KBM-7 (cell line): Measurements from ENCODE around the gene UCK2.

Experiments used
- DNase-seq: peaks from one replicate; pipeline ENCODE4 v3.0.0-alpha.2; 2015
- in situ Hi-C: fragments of 300-500 bp; cut with MboI; formaldehyde crosslinking; loops from 2 replicates; pipeline ENCODE4 v1.14.3; 2020; ENCODE audit warnings: low sequenced_read_pairs, low pct_unique_long_range_greater_than_20kb, mixed read lengths

UCK2 gene

DNA sequence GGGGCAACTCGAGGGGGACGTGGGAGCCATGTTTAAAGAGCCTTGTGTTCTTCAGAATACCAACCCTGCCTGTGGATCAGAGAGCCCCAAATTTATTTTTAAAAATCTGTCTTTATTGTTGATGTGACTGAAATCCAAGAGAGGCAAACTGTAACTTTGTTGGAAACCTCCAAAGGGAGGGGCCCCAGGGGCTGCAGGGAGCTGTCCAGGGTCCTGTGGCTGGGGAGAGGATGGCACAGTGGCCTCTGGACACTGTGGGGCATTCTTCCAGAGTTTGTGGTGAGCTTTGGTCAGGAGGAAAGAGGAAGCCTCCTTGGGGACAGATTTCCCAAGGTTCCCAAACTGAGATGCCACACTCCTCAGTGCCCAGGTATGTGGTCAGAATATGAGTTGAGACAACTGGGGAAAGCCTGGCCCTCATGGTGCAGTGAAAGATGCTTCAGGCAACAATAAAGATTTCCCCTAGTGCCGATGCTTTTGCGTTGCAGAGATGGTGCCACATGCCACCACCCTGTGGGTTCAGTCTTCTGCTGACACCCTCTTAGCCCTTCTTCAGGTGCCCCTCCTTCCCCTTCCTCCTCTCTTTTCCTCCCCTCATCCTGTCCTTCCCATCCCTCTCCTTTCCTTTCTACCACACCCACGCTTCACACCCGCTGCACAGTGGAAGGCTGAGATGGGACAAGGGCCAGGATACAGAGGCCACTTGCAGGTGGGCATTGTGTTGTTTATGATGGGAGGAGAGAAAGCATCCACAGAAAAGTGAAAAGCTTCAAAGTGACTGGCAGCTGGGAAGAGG, 122.1 kb downstream of the UCK2 start:
- in situ Hi-C loops: no loop called here
- DNase-seq: no peak

DNA sequence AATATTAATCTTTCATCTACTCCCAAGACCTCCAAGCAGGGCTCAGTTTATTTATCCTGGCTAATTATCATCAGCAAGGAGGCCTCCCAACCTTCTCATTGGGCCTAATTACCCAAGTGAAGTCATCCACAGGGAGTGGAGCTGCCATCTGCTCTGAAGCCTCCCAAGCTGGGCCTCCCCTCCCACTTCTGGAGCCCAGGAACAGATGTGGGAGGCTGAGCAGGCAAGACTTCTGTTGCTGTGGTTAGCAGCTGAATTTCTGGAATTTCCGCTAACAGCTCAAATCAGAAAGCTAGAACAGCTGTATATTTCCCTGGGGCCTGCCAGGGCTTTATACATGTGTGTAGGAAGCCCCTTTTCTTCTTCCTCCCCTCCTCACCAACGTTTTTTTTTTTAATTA, 127.5 kb downstream of the UCK2 start:
- DNase-seq: no peak
- in situ Hi-C loops: no loop called here

DNA sequence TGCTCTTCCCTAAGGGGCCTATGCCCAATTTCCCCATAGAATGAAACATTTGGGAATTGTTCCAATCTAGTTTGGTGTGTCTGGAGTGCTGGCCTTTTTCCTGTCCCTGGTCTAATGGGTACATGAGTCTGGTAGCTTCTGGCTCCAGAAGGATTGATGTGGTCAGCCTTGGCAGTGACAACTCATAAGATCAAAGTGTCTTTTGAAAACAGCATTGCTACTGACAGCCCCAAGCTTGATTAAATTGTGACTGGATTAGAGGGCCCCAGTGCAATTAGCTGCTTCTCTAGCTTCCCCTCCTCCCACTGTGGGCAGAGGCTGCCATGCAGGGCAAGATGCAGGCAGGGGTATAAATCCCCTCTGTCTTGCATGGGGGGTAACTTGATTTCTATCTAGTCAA, 130.9 kb downstream of the UCK2 start:
- in situ Hi-C loops: no loop called here
- no peak for DNase-seq

DNA sequence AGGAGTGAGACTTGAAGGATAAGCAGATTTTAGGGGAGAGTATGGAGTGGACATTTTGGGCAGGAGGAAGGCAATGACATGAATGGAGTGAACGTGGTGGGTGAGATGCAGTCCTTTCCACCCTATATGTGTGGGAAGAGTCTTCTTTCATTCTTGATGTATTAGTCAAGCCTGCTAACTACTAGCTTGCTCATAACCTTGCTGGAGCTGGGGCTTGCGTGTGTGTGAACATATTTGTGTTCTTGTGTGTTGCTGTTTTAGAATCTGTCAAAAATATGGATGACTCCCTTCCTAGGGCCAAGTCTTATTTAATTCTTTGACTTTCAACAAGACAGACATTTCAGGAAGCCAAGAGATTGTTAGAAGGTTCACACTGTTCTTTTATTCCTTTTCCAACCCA, 132.7 kb downstream of the UCK2 start:
- in situ Hi-C loops: no loop called here
- no peak for DNase-seq

DNA sequence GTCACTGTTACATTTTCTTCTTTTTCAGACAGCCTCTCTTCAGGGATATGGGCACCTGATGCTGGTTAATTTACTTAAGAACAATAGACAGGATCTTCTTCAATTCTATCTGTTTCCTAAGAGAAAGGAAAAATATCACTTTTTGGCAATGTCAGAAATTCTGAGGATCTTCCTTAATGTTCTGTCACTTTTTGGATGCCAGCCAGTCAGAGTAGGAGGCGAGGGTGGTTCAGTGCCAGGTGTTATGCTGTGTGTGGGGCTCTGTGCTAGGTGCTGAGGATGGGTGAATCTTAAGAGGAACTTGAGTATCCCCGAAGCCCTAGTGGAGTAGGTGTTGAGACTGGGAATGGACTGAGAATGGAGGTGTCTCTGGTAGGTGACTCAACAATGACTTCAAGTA, 133.5 kb downstream of the UCK2 start:
- no peak for DNase-seq
- in situ Hi-C loops: no loop called here
